K562 (cell line): ENCODE results near the gene LTBP4. TPM values are rescaled to one million over a fixed set of nuclear protein-coding genes. Genes with fewer than 3 reads are reported as not detected.

Source experiments
- ATF7 ChIP-seq: fragments of 450-650 bp; IDR thresholded peaks from 2 replicates; pipeline ENCODE4 v1.7.1; 2014; ENCODE audit warnings: mild to moderate bottlenecking, moderate library complexity
- FOSL1 ChIP-seq: fragments of 200-800 bp; sonication (Bioruptor generic); conservative IDR thresholded peaks from 2 replicates; pipeline ENCODE4 v1.6.1; 2016; ENCODE audit warnings: missing genetic modification characterization, missing compliant biosample characterization
- FOXK2 ChIP-seq, 2 experiments: fragments of 450-650 bp; IDR thresholded peaks in 1 of 2; conservative IDR thresholded peaks in 1 of 2; 2 replicates each; pipeline ENCODE4 v1.6.1; 2016; ENCODE audit warnings: low read depth in 2 of 2, mild to moderate bottlenecking in 1 of 2
- FOXM1 ChIP-seq, 2 experiments: fragments of 450-650 bp in 1 of 2; sonication (generic) in 1 of 2; formaldehyde crosslinking in 1 of 2; IDR thresholded peaks; 2 replicates each; pipeline versions ENCODE4 v1.6.1 to v1.9.0; 2017 to 2022; ENCODE audit warnings: low read depth in 2 of 2, mild to moderate bottlenecking in 2 of 2, missing genetic modification reagents in 1 of 2, moderate library complexity in 1 of 2
- HNRNPH1 ChIP-seq: fragments of 200-400 bp; formaldehyde crosslinking; optimal IDR thresholded peaks from 2 replicates; pipeline ENCODE3; 2017; ENCODE audit warnings: low read depth, mild to moderate bottlenecking, low read length, moderate library complexity
- JUN ChIP-seq, 2 experiments: sonication (generic) in 1 of 2; formaldehyde crosslinking in 1 of 2; IDR thresholded peaks; 2 replicates each; pipeline versions ENCODE4 v1.6.1 to v1.8.0; 2012 to 2022; ENCODE audit warnings: borderline replicate concordance in 2 of 2, mild to moderate bottlenecking in 2 of 2, improper control_type of control experiment in 1 of 2, low read depth in 1 of 2, low read length in 1 of 2, missing genetic modification reagents in 1 of 2
- JUNB ChIP-seq: fragments of 450-650 bp; formaldehyde crosslinking; conservative IDR thresholded peaks from 2 replicates; pipeline ENCODE4 v1.4.0; 2020; ENCODE audit warnings: mild to moderate bottlenecking
- NONO ChIP-seq, 2 experiments: fragments of 200-400 bp in 1 of 2; fragments of 450-650 bp in 1 of 2; formaldehyde crosslinking in 1 of 2; IDR thresholded peaks; 2 replicates each; pipeline ENCODE4 v1.6.1; 2017; ENCODE audit warnings: low read depth in 2 of 2, mild to moderate bottlenecking in 2 of 2, moderate library complexity in 2 of 2, low read length in 1 of 2
- NR4A1 ChIP-seq, 2 experiments: fragments of 250-450 bp in 1 of 2; fragments of 450-650 bp in 1 of 2; sonication (Bioruptor Pico) in 1 of 2; IDR thresholded peaks; 2 replicates each; pipeline versions ENCODE4 v1.4.0 to v1.6.1; 2016 to 2020; ENCODE audit warnings: mild to moderate bottlenecking in 2 of 2, missing compliant biosample characterization in 1 of 2, missing genetic modification characterization in 1 of 2, moderate library complexity in 1 of 2
- NUFIP1 ChIP-seq: fragments of 450-650 bp; IDR thresholded peaks from 2 replicates; pipeline ENCODE4 v1.6.1; 2018; ENCODE audit not compliant: partially characterized antibody
- PML ChIP-seq: IDR thresholded peaks from 2 replicates; pipeline ENCODE4 v1.6.1; 2012; ENCODE audit warnings: low read length, inconsistent platforms
- SPI1 ChIP-seq: IDR thresholded peaks from 2 replicates; pipeline ENCODE4 v1.6.1; 2011; ENCODE audit warnings: low read depth, low read length, control low read depth, borderline replicate concordance
- TGIF2 ChIP-seq: sonication (generic); formaldehyde crosslinking; IDR thresholded peaks from 2 replicates; pipeline ENCODE4 v1.8.1; 2022; ENCODE audit warnings: mild to moderate bottlenecking, missing genetic modification reagents, moderate library complexity
- ZNF79 ChIP-seq: fragments of 250-450 bp; sonication (Bioruptor Pico); IDR thresholded peaks from 2 replicates; pipeline ENCODE4 v1.4.0; 2020; ENCODE audit warnings: low read depth, mild to moderate bottlenecking, moderate library complexity
- polyA plus RNA-seq, 8 experiments: library from polyadenylated mRNA; depleted of rRNA in 4 of 8; stranded (reverse) in 5 of 8; unstranded in 3 of 8; fragments of >200 nt; fragmentation: Nextera tagmentation in 2 of 8; fragmentation: Illumina TruSeq in 1 of 8; extraction: Ambion mirVana in 2 of 8; extraction: Trizol in 1 of 8; gene quantifications; 2 replicates each; pipeline versions ENCODE4 v1.2.1 to v1.2.3, GENCODE V29; 2011 to 2014; ENCODE audit warnings: inconsistent platforms in 1 of 8, missing spikeins in 1 of 8
- total RNA-seq, 7 experiments: library from RNA; depleted of rRNA in 6 of 7; stranded (reverse); fragments of >200 nt in 6 of 7; fragmentation: Illumina TruSeq in 2 of 7; extraction: Trizol in 2 of 7; gene quantifications; 2 replicates each; pipeline versions ENCODE4 v1.2.1 to v1.2.3, GENCODE V29; 2011 to 2021; ENCODE audit warnings: low replicate concordance in 1 of 7
- TF ChIP-seq, protein P1 (sequence below), 2 experiments: fragments of 200-800 bp in 1 of 2; sonication (Bioruptor generic) in 1 of 2; sonication (generic) in 1 of 2; formaldehyde crosslinking in 1 of 2; IDR thresholded peaks in 1 of 2; conservative IDR thresholded peaks in 1 of 2; 2 replicates each; pipeline versions ENCODE4 v1.5.0 to v1.6.1; 2016 to 2020; ENCODE audit warnings: missing compliant biosample characterization in 1 of 2, missing genetic modification characterization in 1 of 2, missing genetic modification reagents in 1 of 2
- TF ChIP-seq, protein P2 (sequence below): sonication (generic); formaldehyde crosslinking; IDR thresholded peaks from 2 replicates; pipeline ENCODE4 v1.4.0; 2020; ENCODE audit warnings: mild to moderate bottlenecking, missing genetic modification reagents
- TF ChIP-seq, protein P3 (sequence below): sonication (generic); formaldehyde crosslinking; IDR thresholded peaks from 2 replicates; pipeline ENCODE4 v1.8.1; 2023; ENCODE audit warnings: mild to moderate bottlenecking, missing genetic modification reagents
- TF ChIP-seq, protein P4 (sequence below): fragments of 250-450 bp; sonication (Bioruptor Pico); IDR thresholded peaks from 2 replicates; pipeline ENCODE4 v1.4.0; 2020; ENCODE audit warnings: mild to moderate bottlenecking, moderate library complexity

The LTBP4 gene
- total and polyA plus RNA-seq, 9 of the 15 experiments (the other 6 are each of a cell fraction or from before 2014, with no cell fraction given): 0.35 to 160 (median 31.6) TPM

DNA sequence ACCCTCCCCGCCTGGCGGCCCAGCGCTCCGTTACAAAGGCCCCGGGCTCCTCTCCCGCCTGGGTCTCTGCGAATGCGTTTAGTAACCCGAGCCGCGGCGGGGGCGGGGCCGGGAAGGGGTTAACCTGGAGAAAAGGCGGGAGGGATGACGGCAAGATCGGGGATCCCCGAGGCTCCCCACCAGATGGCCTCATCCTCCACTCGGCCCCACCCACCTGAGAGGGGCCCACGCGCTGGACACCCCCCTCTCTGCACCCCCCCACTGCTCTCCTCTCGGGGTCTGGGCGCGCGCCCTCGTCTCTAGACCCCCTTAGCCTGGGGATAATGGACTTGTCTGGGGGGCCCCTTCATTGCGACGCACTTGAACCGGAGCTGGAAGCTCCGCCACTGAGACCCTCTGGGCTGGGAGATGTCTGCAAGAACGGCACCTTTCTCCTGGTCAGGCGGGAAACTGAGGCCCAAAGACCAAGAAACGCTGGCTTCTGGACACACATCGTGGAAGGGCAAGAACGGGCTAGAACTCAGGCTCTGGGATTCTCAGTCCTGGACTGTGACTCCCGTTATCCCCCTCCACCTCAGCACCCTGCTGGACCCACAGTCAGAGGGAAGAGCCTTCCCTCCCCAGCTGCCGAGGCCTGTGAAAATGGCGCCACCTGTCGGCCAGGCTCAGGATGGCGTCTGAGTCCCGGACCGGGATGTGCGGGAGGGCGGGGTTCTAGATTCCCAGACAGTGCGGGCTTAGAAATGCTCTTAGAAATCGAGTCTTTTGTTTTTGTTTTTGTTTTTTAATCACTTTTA, 2.9 kb upstream of the LTBP4 start (continued):
- TF ChIP-seq, protein P1, sequence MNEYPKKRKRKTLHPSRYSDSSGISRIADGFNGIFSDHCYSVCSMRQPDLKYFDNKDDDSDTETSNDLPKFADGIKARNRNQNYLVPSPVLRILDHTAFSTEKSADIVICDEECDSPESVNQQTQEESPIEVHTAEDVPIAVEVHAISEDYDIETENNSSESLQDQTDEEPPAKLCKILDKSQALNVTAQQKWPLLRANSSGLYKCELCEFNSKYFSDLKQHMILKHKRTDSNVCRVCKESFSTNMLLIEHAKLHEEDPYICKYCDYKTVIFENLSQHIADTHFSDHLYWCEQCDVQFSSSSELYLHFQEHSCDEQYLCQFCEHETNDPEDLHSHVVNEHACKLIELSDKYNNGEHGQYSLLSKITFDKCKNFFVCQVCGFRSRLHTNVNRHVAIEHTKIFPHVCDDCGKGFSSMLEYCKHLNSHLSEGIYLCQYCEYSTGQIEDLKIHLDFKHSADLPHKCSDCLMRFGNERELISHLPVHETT (CRISPR knock-in tag; conservative IDR thresholded peaks at IDR 0.05 in 1 of 2, IDR thresholded peaks at IDR 0.05 in 1 of 2): no peak
- TF ChIP-seq, protein P2, sequence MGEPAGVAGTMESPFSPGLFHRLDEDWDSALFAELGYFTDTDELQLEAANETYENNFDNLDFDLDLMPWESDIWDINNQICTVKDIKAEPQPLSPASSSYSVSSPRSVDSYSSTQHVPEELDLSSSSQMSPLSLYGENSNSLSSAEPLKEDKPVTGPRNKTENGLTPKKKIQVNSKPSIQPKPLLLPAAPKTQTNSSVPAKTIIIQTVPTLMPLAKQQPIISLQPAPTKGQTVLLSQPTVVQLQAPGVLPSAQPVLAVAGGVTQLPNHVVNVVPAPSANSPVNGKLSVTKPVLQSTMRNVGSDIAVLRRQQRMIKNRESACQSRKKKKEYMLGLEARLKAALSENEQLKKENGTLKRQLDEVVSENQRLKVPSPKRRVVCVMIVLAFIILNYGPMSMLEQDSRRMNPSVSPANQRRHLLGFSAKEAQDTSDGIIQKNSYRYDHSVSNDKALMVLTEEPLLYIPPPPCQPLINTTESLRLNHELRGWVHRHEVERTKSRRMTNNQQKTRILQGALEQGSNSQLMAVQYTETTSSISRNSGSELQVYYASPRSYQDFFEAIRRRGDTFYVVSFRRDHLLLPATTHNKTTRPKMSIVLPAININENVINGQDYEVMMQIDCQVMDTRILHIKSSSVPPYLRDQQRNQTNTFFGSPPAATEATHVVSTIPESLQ (CRISPR knock-in tag): no peak
- TF ChIP-seq, protein P3, sequence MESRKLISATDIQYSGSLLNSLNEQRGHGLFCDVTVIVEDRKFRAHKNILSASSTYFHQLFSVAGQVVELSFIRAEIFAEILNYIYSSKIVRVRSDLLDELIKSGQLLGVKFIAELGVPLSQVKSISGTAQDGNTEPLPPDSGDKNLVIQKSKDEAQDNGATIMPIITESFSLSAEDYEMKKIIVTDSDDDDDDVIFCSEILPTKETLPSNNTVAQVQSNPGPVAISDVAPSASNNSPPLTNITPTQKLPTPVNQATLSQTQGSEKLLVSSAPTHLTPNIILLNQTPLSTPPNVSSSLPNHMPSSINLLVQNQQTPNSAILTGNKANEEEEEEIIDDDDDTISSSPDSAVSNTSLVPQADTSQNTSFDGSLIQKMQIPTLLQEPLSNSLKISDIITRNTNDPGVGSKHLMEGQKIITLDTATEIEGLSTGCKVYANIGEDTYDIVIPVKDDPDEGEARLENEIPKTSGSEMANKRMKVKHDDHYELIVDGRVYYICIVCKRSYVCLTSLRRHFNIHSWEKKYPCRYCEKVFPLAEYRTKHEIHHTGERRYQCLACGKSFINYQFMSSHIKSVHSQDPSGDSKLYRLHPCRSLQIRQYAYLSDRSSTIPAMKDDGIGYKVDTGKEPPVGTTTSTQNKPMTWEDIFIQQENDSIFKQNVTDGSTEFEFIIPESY: 0 out of 2 replicates have a peak, but pooled peaks have one; percentile 42
- TF ChIP-seq JUN (IDR thresholded peaks at IDR 0.05; ENCODE audit: borderline replicate concordance, low read depth, low read length): peak; percentile 39; the same call in 1 of the 2 replicates
- no peak for TF ChIP-seq JUN (CRISPR knock-in tag; IDR thresholded peaks at IDR 0.05; ENCODE audit: borderline replicate concordance)
- no peak for TF ChIP-seq ZNF79
- TF ChIP-seq, protein P4, sequence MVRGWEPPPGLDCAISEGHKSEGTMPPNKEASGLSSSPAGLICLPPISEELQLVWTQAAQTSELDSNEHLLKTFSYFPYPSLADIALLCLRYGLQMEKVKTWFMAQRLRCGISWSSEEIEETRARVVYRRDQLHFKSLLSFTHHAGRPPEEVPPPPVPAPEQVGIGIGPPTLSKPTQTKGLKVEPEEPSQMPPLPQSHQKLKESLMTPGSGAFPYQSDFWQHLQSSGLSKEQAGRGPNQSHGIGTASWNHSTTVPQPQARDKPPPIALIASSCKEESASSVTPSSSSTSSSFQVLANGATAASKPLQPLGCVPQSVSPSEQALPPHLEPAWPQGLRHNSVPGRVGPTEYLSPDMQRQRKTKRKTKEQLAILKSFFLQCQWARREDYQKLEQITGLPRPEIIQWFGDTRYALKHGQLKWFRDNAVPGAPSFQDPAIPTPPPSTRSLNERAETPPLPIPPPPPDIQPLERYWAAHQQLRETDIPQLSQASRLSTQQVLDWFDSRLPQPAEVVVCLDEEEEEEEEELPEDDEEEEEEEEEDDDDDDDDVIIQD (CRISPR knock-in tag): no peak
- no peak for TF ChIP-seq PML
- TF ChIP-seq NR4A1 (CRISPR knock-in tag; IDR thresholded peaks at IDR 0.05): no peak; the same call in 1 of the 2 replicates
- TF ChIP-seq NR4A1 (tag; IDR thresholded peaks at IDR 0.05): no peak
- TF ChIP-seq FOXM1 (IDR thresholded peaks at IDR 0.05; ENCODE audit: low read depth): peak; percentile 81
- TF ChIP-seq FOXM1 (CRISPR knock-in tag; IDR thresholded peaks at IDR 0.05; ENCODE audit: low read depth): no peak
- no peak for TF ChIP-seq TGIF2 (CRISPR knock-in tag)
- TF ChIP-seq ATF7: peak; percentile 99
- no peak for TF ChIP-seq JUNB
- TF ChIP-seq FOXK2 (conservative IDR thresholded peaks at IDR 0.05 in 1 of 2, IDR thresholded peaks at IDR 0.05 in 1 of 2; ENCODE audit: low read depth in 2 of 2): peak in 1 of 2 experiments; percentile 99; a peak in 2 of 4 replicates
- TF ChIP-seq SPI1: no peak
- TF ChIP-seq NUFIP1: no peak
- TF ChIP-seq HNRNPH1: no peak
- no peak for TF ChIP-seq FOSL1
- TF ChIP-seq NONO (IDR thresholded peaks at IDR 0.05; ENCODE audit: low read depth in 2 of 2, low read length in 1 of 2): peak in 1 of 2 experiments; percentile 99; a peak in 2 of 4 replicates
